Neuronal stem cell (in vitro differentiated cells): ENCODE measurements around the gene THSD4.

Source experiments
- DNase-seq: peaks from one replicate; pipeline ENCODE4 v3.0.0-alpha.2; 2013; ENCODE audit warnings: low spot score
- H2AFZ ChIP-seq: one replicate; pipeline ENCODE4 v1.6.1; 2013; ENCODE audit warnings: mild to moderate bottlenecking, low read length, inconsistent platforms
- H2AK5ac ChIP-seq: 2 replicates; pipeline ENCODE4 v1.6.1; 2013; ENCODE audit warnings: low read depth, mild to moderate bottlenecking, inconsistent platforms, low read length, moderate library complexity, mixed read lengths
- H2BK120ac ChIP-seq: 2 replicates; pipeline ENCODE4 v1.6.1; 2013; ENCODE audit warnings: low read depth, mild to moderate bottlenecking, inconsistent platforms, low read length, moderate library complexity, mixed read lengths
- H2BK12ac ChIP-seq: one replicate; pipeline ENCODE4 v1.6.1; 2013; ENCODE audit warnings: low read length, inconsistent platforms
- H2BK15ac ChIP-seq: 2 replicates; pipeline ENCODE4 v1.6.1; 2013; ENCODE audit warnings: mild to moderate bottlenecking, low read length, inconsistent platforms, mixed read lengths
- H2BK5ac ChIP-seq: one replicate; pipeline ENCODE4 v1.6.1; 2013; ENCODE audit warnings: inconsistent platforms, mild to moderate bottlenecking, low read length, moderate library complexity
- H3K14ac ChIP-seq: one replicate; pipeline ENCODE4 v1.6.1; 2013; ENCODE audit warnings: low read length, inconsistent platforms
- H3K18ac ChIP-seq: 2 replicates; pipeline ENCODE4 v1.6.1; 2013; ENCODE audit warnings: low read length, inconsistent platforms
- H3K23ac ChIP-seq: 2 replicates; pipeline ENCODE4 v1.6.1; 2013; ENCODE audit warnings: low read depth, mild to moderate bottlenecking, mixed read lengths, low read length, inconsistent platforms; ENCODE audit not compliant: poor library complexity
- H3K27ac ChIP-seq: replicated peaks from 3 replicates; pipeline ENCODE4 v1.5.1; 2013; ENCODE audit warnings: low read length, inconsistent platforms
- H3K27me3 ChIP-seq, 3 experiments: 2 replicates each; pipeline ENCODE4 v1.6.1; 2013; ENCODE audit warnings: low read length in 3 of 3, mild to moderate bottlenecking in 2 of 3, inconsistent platforms in 1 of 3, low read depth in 1 of 3, mixed read lengths in 1 of 3, moderate library complexity in 1 of 3; ENCODE audit not compliant: control insufficient read depth in 3 of 3, insufficient read depth in 3 of 3
- H3K36me3 ChIP-seq, 2 donors: replicated peaks in 1 of 2; 2 replicates each; pipeline ENCODE4 v1.6.1; 2013; ENCODE audit warnings: low read length in 2 of 2; ENCODE audit not compliant: control insufficient read depth in 2 of 2, insufficient read depth in 2 of 2
- H3K4ac ChIP-seq: 2 replicates; pipeline ENCODE4 v1.6.1; 2013; ENCODE audit warnings: inconsistent platforms, mild to moderate bottlenecking, low read length, moderate library complexity
- H3K4me1 ChIP-seq, 2 donors: 1 replicate in 1 of 2; 2 replicates in 1 of 2; pipeline ENCODE4 v1.6.1; 2013; ENCODE audit warnings: low read length in 2 of 2, low read depth in 1 of 2; ENCODE audit not compliant: control insufficient read depth in 2 of 2, insufficient read depth in 1 of 2
- H3K4me2 ChIP-seq: one replicate; pipeline ENCODE4 v1.6.1; 2013; ENCODE audit warnings: mild to moderate bottlenecking, low read length, inconsistent platforms; ENCODE audit not compliant: insufficient read depth, poor library complexity, severe bottlenecking
- H3K4me3 ChIP-seq, 2 donors: 2 replicates each; pipeline ENCODE4 v1.5.1; 2013; ENCODE audit warnings: low read length in 2 of 2, mild to moderate bottlenecking in 2 of 2, inconsistent platforms in 1 of 2, moderate library complexity in 1 of 2
- H3K79me1 ChIP-seq: one replicate; pipeline ENCODE4 v1.6.1; 2013; ENCODE audit warnings: low read depth, mild to moderate bottlenecking, inconsistent platforms, low read length, moderate library complexity
- H3K9ac ChIP-seq: one replicate; pipeline ENCODE4 v1.6.1; 2013; ENCODE audit warnings: mild to moderate bottlenecking, low read depth, low read length, inconsistent platforms; ENCODE audit not compliant: poor library complexity
- H3K9me3 ChIP-seq, 2 donors: replicated peaks in 1 of 2; 2 replicates each; pipeline versions ENCODE3 to v1.6.1; 2013; ENCODE audit warnings: low read length in 2 of 2, mild to moderate bottlenecking in 2 of 2, inconsistent platforms in 1 of 2, low read depth in 1 of 2, mixed read lengths in 1 of 2, moderate library complexity in 1 of 2; ENCODE audit not compliant: control insufficient read depth in 2 of 2, insufficient read depth in 1 of 2
- H4K8ac ChIP-seq: one replicate; pipeline ENCODE4 v1.6.1; 2013; ENCODE audit warnings: low read depth, mild to moderate bottlenecking, inconsistent platforms, low read length, moderate library complexity
- H4K91ac ChIP-seq: one replicate; pipeline ENCODE4 v1.6.1; 2013; ENCODE audit warnings: low read length, low read depth, mild to moderate bottlenecking, inconsistent platforms; ENCODE audit not compliant: poor library complexity
- WGBS, 2 donors: extraction: QIAGEN DNeasy Blood & Tissue Kit; methylation state at CpG; one replicate each; pipeline ENCODE4 v1.1.7; 2013; ENCODE audit warnings: missing lambda C conversion rate in 2 of 2, mixed read lengths in 1 of 2; ENCODE audit not compliant: insufficient read length in 2 of 2, insufficient replicate concordance in 1 of 2; ENCODE audit errors: extremely low coverage in 2 of 2; 5-methylcytosine and 5-hydroxymethylcytosine counted together

THSD4 gene

GRCh38 chr15:71129669-71130068 is 14.4 kb downstream of the THSD4 start:
- H3K27me3 ChIP-seq: no peaks in the 10 kb centered on the region
- no peak overlapping the region for H4K8ac ChIP-seq
- H3K14ac ChIP-seq: no peak overlapping the region
- H2AK5ac ChIP-seq: no peak overlapping the region
- no peak overlapping the region for H2BK15ac ChIP-seq
- H3K4ac ChIP-seq: no peak overlapping the region
- WGBS, 2 donors: no CpG with 5 or more reads among the region's 6 CpGs
- DNase-seq: no peak
- H3K4me2 ChIP-seq: no peak overlapping the region
- no peaks in the 10 kb centered on the region for H3K36me3 ChIP-seq
- H3K27ac ChIP-seq: no peak overlapping the region
- no peak overlapping the region for H2BK12ac ChIP-seq
- H3K9me3 ChIP-seq: no peaks in the 10 kb centered on the region
- H4K91ac ChIP-seq: no peak overlapping the region
- H3K79me1 ChIP-seq: no peaks in the 10 kb centered on the region
- H2BK120ac ChIP-seq: no peak overlapping the region
- no peak overlapping the region for H2BK5ac ChIP-seq
- H3K18ac ChIP-seq: no peak overlapping the region
- no peak overlapping the region for H2AFZ ChIP-seq
- H3K4me3 ChIP-seq: no peak overlapping the region
- no peak overlapping the region for H3K23ac ChIP-seq
- H3K9ac ChIP-seq: no peak overlapping the region
- peaks cover 0 to 2% of the 10 kb centered on the region in 2 donors for H3K4me1 ChIP-seq

GRCh38 chr15:71131601-71132362 is 16.5 kb downstream of the THSD4 start:
- no peak overlapping the region for H2BK5ac ChIP-seq
- H2BK12ac ChIP-seq: no peak overlapping the region
- no peak overlapping the region for H2AFZ ChIP-seq
- no peak overlapping the region for H2BK15ac ChIP-seq
- H3K27me3 ChIP-seq: no peaks in the 10 kb centered on the region
- H3K4ac ChIP-seq: no peak overlapping the region
- no peak overlapping the region for H4K8ac ChIP-seq
- H3K4me3 ChIP-seq: no peak overlapping the region
- no CpG with 5 or more reads among the region's 5 CpGs for WGBS, 2 donors
- no peak overlapping the region for H3K23ac ChIP-seq
- H2BK120ac ChIP-seq: no peak overlapping the region
- H3K79me1 ChIP-seq: no peaks in the 10 kb centered on the region
- no peaks in the 10 kb centered on the region for H3K36me3 ChIP-seq
- H3K9me3 ChIP-seq: no peaks in the 10 kb centered on the region
- no peak overlapping the region for H3K14ac ChIP-seq
- H3K27ac ChIP-seq: no peak overlapping the region
- H2AK5ac ChIP-seq: no peak overlapping the region
- H3K18ac ChIP-seq: no peak overlapping the region
- DNase-seq: no peak
- no peak overlapping the region for H3K9ac ChIP-seq
- H4K91ac ChIP-seq: no peak overlapping the region
- H3K4me1 ChIP-seq: peaks cover 0 to 6% of the 10 kb centered on the region in 2 donors
- H3K4me2 ChIP-seq: no peak overlapping the region

GRCh38 chr15:71133747-71134472 is 18.6 kb downstream of the THSD4 start:
- Histone ChIP-seq H3K23ac (peak overlapping the region; percentile 6), H3K27ac (no peak overlapping the region), H2BK5ac (no peak overlapping the region), H2BK12ac (no peak overlapping the region), H3K18ac (no peak overlapping the region), H3K9ac (no peak overlapping the region), H3K4me2 (no peak overlapping the region), H3K4me1 (peaks cover 0 to 7% of the 10 kb centered on the region in 2 donors), H3K4me3 (no peak overlapping the region), H3K9me3 (no peaks in the 10 kb centered on the region), H3K14ac (no peak overlapping the region), H3K4ac (no peak overlapping the region), H2AFZ (no peak overlapping the region), H3K36me3 (no peaks in the 10 kb centered on the region), H2AK5ac (no peak overlapping the region), H3K79me1 (no peaks in the 10 kb centered on the region), H4K8ac (no peak overlapping the region), H3K27me3 (no peaks in the 10 kb centered on the region), H2BK120ac (no peak overlapping the region), H2BK15ac (peak overlapping the region; percentile 77), H4K91ac (no peak overlapping the region)
- no peak for DNase-seq
- WGBS, 2 donors: no CpG with 5 or more reads among the region's 12 CpGs

GRCh38 chr15:71136159-71136783 is 21.0 kb downstream of the THSD4 start:
- Histone ChIP-seq H3K14ac (no peak overlapping the region), H4K8ac (no peak overlapping the region), H2AFZ (no peak overlapping the region), H3K23ac (no peak overlapping the region), H2BK12ac (no peak overlapping the region), H3K4me1 (peaks cover 0 to 7% of the 10 kb centered on the region in 2 donors), H3K18ac (no peak overlapping the region), H3K4ac (no peak overlapping the region), H3K4me2 (no peak overlapping the region), H3K79me1 (no peaks in the 10 kb centered on the region), H2BK15ac (no peak overlapping the region), H3K27ac (no peak overlapping the region), H2AK5ac (no peak overlapping the region), H3K9ac (no peak overlapping the region), H2BK5ac (no peak overlapping the region), H2BK120ac (no peak overlapping the region), H3K36me3 (no peaks in the 10 kb centered on the region), H3K9me3 (no peaks in the 10 kb centered on the region), H3K27me3 (no peaks in the 10 kb centered on the region), H4K91ac (no peak overlapping the region), H3K4me3 (no peak overlapping the region)
- DNase-seq: no peak
- no CpG with 5 or more reads among the region's 13 CpGs for WGBS, 2 donors
